CD14-positive monocyte (primary cell): ENCODE data around the gene TBC1D25. TPM values are rescaled to one million over a fixed set of nuclear protein-coding genes. Genes with fewer than 3 reads are reported as not detected.
"Not testable (repeated sequence)": the region's sequence is repeated elsewhere in the genome, so short reads cannot be mapped to it uniquely, and the experiment has no call there.

Source experiments
- DNase-seq, 3 donors: peaks; one replicate each; pipeline ENCODE4 v3.0.0-alpha.2; 2011 to 2022
- H2AFZ ChIP-seq: 2 replicates; pipeline ENCODE4 v1.6.0; 2012; ENCODE audit warnings: mild to moderate bottlenecking, low read depth, low read length, inconsistent platforms; ENCODE audit not compliant: insufficient read depth, poor library complexity, severe bottlenecking
- H3K27ac ChIP-seq, 2 donors: 1 replicate in 1 of 2; 2 replicates in 1 of 2; pipeline ENCODE4 v1.5.1; 2012 to 2013; ENCODE audit warnings: low read length in 2 of 2, control low read depth in 1 of 2, inconsistent platforms in 1 of 2, low read depth in 1 of 2, mild to moderate bottlenecking in 1 of 2
- H3K27me3 ChIP-seq, 2 donors: one replicate each; pipeline versions ENCODE4 v1.6.0 to v1.6.1; 2011 to 2013; ENCODE audit warnings: low read length in 2 of 2; ENCODE audit not compliant: control insufficient read depth in 2 of 2, insufficient read depth in 2 of 2
- H3K36me3 ChIP-seq, 2 donors: replicated peaks in 1 of 2; 1 replicate in 1 of 2; 2 replicates in 1 of 2; pipeline versions ENCODE4 v1.5.1 to v1.6.1; 2012 to 2013; ENCODE audit warnings: low read length in 2 of 2, control low read depth in 1 of 2, inconsistent platforms in 1 of 2, mild to moderate bottlenecking in 1 of 2; ENCODE audit not compliant: insufficient read depth in 2 of 2, control insufficient read depth in 1 of 2
- H3K4me1 ChIP-seq, 2 donors: 1 replicate in 1 of 2; 2 replicates in 1 of 2; pipeline versions ENCODE4 v1.5.1 to v1.6.1; 2012 to 2013; ENCODE audit warnings: low read length in 2 of 2, control low read depth in 1 of 2, inconsistent platforms in 1 of 2, mild to moderate bottlenecking in 1 of 2, moderate library complexity in 1 of 2; ENCODE audit not compliant: insufficient read depth in 2 of 2, control insufficient read depth in 1 of 2
- H3K4me2 ChIP-seq: replicated peaks from 2 replicates; pipeline ENCODE3; 2012; ENCODE audit warnings: low read length, moderate library complexity, mild to moderate bottlenecking; ENCODE audit not compliant: poor library complexity, severe bottlenecking; ENCODE audit errors: extremely low read depth
- H3K4me3 ChIP-seq, 3 experiments: fragments of 200-600 bp in 1 of 3; sonication (generic) in 1 of 3; replicated peaks in 1 of 3; 1 replicate in 2 of 3; 2 replicates in 1 of 3; pipeline ENCODE4 v1.5.1; 2011 to 2013; ENCODE audit warnings: low read length in 3 of 3, mild to moderate bottlenecking in 3 of 3, control low read depth in 2 of 3, low read depth in 2 of 3, inconsistent platforms in 1 of 3, moderate library complexity in 1 of 3
- H3K79me2 ChIP-seq: 2 replicates; pipeline ENCODE4 v1.6.0; 2012; ENCODE audit warnings: mild to moderate bottlenecking, control low read depth, inconsistent platforms, low read length, moderate library complexity; ENCODE audit not compliant: insufficient read depth
- H3K9ac ChIP-seq: 2 replicates; pipeline ENCODE4 v1.6.0; 2017; ENCODE audit warnings: low read length, mild to moderate bottlenecking; ENCODE audit not compliant: insufficient read depth, poor library complexity, severe bottlenecking
- H3K9me3 ChIP-seq, 2 donors: replicated peaks in 1 of 2; 1 replicate in 1 of 2; 2 replicates in 1 of 2; pipeline versions ENCODE4 v1.5.1 to v1.6.1; 2012 to 2013; ENCODE audit warnings: low read length in 2 of 2, control low read depth in 1 of 2; ENCODE audit not compliant: control insufficient read depth in 1 of 2, insufficient read depth in 1 of 2
- H4K20me1 ChIP-seq: 2 replicates; pipeline ENCODE4 v1.6.0; 2012; ENCODE audit warnings: mild to moderate bottlenecking, low read length, control low read depth, moderate library complexity; ENCODE audit not compliant: insufficient read depth
- H3K27ac Mint-ChIP-seq, 7 donors: one replicate each; pipeline ENCODE4 v1.8.0; 2020; ENCODE audit warnings: mild to moderate bottlenecking in 7 of 7, mixed read lengths in 7 of 7, moderate library complexity in 6 of 7, inconsistent platforms in 2 of 7
- H3K27me3 Mint-ChIP-seq, 3 donors: one replicate each; pipeline ENCODE4 v1.8.0; 2021 to 2022; ENCODE audit warnings: low read depth in 3 of 3, mild to moderate bottlenecking in 3 of 3, mixed read lengths in 3 of 3, moderate library complexity in 3 of 3, inconsistent platforms in 1 of 3
- H3K36me3 Mint-ChIP-seq, 2 donors: one replicate each; pipeline ENCODE4 v1.8.0; 2020; ENCODE audit warnings: mixed read lengths in 2 of 2, inconsistent platforms in 1 of 2, mild to moderate bottlenecking in 1 of 2
- H3K4me1 Mint-ChIP-seq: one replicate; pipeline ENCODE4 v1.8.0; 2020; ENCODE audit warnings: mild to moderate bottlenecking, mixed read lengths
- H3K4me3 Mint-ChIP-seq, 2 donors: one replicate each; pipeline ENCODE4 v1.8.0; 2020; ENCODE audit warnings: mild to moderate bottlenecking in 2 of 2, mixed read lengths in 2 of 2, moderate library complexity in 1 of 2
- H3K9me3 Mint-ChIP-seq, 7 donors: one replicate each; pipeline ENCODE4 v1.8.0; 2020 to 2022; ENCODE audit warnings: mixed read lengths in 7 of 7, mild to moderate bottlenecking in 6 of 7, moderate library complexity in 6 of 7, inconsistent platforms in 2 of 7
- WGBS: methylation state at CpG from one replicate; pipeline ENCODE4 v1.1.5; 2013; ENCODE audit warnings: missing lambda C conversion rate; ENCODE audit not compliant: insufficient coverage; 5-methylcytosine and 5-hydroxymethylcytosine counted together
- intact Hi-C, 2 donors: fragments of 100-400 bp; cut with micrococcal nuclease; formaldehyde crosslinking; loops; one replicate each; pipeline versions ENCODE4 v1.15.0 to v1.15.1; 2023
- polyA plus RNA-seq, 3 donors: library from polyadenylated mRNA; depleted of rRNA in 1 of 3; unstranded in 2 of 3; stranded (reverse) in 1 of 3; fragments of 300-500 nt in 2 of 3; fragments of >200 nt in 1 of 3; fragmentation: Illumina TruSeq in 2 of 3; gene quantifications; 1 replicate in 2 of 3; 2 replicates in 1 of 3; pipeline ENCODE4 v1.2.3, GENCODE V29; 2012 to 2021
- TF ChIP-seq, protein P1 (sequence below): fragments of 200-600 bp; IDR thresholded peaks from one replicate; pipeline ENCODE4 v1.8.0; 2022; ENCODE audit warnings: antibody characterized with exemption, mild to moderate bottlenecking

TBC1D25 gene
- polyA plus RNA-seq, 3 donors: 5.7 to 16.9 (median 6.6) TPM

DNA sequence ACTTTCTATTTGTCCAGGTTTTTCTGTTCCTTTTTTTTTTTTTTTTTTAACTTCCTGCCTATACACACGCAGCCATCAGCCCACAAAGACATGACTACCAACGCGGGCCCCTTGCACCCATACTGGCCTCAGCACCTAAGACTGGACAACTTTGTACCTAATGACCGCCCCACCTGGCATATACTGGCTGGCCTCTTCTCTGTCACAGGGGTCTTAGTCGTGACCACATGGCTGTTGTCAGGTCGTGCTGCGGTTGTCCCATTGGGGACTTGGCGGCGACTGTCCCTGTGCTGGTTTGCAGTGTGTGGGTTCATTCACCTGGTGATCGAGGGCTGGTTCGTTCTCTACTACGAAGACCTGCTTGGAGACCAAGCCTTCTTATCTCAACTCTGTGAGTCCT, 15.8 kb upstream of the TBC1D25 start:
- peaks cover 14 to 27% of the 10 kb centered on the region in 2 donors for H3K36me3 Mint-ChIP-seq
- no CpG with 5 or more reads among the region's 12 CpGs for WGBS
- Histone ChIP-seq H3K9me3 (no peaks in the 10 kb centered on the region), H3K36me3 (peaks cover 15 to 19% of the 10 kb centered on the region in 2 donors), H3K27ac (no peak overlapping the region), H3K79me2 (peaks cover 15% of the 10 kb centered on the region), H2AFZ (no peak overlapping the region), H3K4me3 (no peak overlapping the region), H3K9ac (no peak overlapping the region), H3K4me1 (peaks cover 13 to 22% of the 10 kb centered on the region in 2 donors), H3K4me2 (no peak overlapping the region), H4K20me1 (no peaks in the 10 kb centered on the region), H3K27me3 (no peaks in the 10 kb centered on the region)
- peak overlapping the region in 2 of 7 donors; percentile 60 to 76 for H3K27ac Mint-ChIP-seq
- no peak overlapping the region for H3K4me3 Mint-ChIP-seq
- peaks cover 0 to 13% (median 2%) of the 10 kb centered on the region in 7 donors for H3K9me3 Mint-ChIP-seq
- H3K27me3 Mint-ChIP-seq: peaks cover 0 to 2% (median 1%) of the 10 kb centered on the region in 3 donors
- TF ChIP-seq, protein P1, sequence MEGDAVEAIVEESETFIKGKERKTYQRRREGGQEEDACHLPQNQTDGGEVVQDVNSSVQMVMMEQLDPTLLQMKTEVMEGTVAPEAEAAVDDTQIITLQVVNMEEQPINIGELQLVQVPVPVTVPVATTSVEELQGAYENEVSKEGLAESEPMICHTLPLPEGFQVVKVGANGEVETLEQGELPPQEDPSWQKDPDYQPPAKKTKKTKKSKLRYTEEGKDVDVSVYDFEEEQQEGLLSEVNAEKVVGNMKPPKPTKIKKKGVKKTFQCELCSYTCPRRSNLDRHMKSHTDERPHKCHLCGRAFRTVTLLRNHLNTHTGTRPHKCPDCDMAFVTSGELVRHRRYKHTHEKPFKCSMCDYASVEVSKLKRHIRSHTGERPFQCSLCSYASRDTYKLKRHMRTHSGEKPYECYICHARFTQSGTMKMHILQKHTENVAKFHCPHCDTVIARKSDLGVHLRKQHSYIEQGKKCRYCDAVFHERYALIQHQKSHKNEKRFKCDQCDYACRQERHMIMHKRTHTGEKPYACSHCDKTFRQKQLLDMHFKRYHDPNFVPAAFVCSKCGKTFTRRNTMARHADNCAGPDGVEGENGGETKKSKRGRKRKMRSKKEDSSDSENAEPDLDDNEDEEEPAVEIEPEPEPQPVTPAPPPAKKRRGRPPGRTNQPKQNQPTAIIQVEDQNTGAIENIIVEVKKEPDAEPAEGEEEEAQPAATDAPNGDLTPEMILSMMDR: no peak
- DNase-seq: no peak
- intact Hi-C loops: no loop called here
- peaks cover 20% of the 10 kb centered on the region for H3K4me1 Mint-ChIP-seq

DNA sequence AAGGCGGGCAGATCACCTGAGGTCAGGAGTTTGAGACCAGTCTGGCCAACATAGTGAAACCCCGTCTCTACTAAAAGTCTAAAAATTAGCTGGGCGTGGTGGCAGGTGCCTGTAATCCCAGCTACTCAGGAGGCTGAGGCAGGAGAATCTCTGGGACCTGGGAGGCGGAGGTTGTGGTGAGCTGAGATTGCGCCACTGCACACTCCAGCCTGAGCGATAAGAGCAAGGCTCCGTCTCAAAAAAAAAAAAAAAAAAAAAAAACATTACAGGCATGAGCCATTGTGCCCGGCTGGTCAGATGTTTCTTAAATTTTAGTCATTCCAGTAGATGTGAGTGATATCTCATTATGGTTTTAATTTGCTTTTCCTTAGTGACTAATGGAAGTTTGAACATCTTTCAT, 13.7 kb upstream of the TBC1D25 start:
- Histone ChIP-seq H3K36me3 (peaks cover 15 to 21% of the 10 kb centered on the region in 2 donors), H3K79me2 (peaks cover 15% of the 10 kb centered on the region), H3K4me1 (peaks cover 13 to 22% of the 10 kb centered on the region in 2 donors)
- no CpG with 5 or more reads among the region's 8 CpGs for WGBS
- H3K4me3 Mint-ChIP-seq, H3K4me2 ChIP-seq, H3K27ac Mint-ChIP-seq, H3K9me3 ChIP-seq, H3K4me3 ChIP-seq, DNase-seq, H3K9ac ChIP-seq, H3K27ac ChIP-seq, H2AFZ ChIP-seq, H4K20me1 ChIP-seq, intact Hi-C loops, H3K27me3 Mint-ChIP-seq, H3K27me3 ChIP-seq: not testable (repeated sequence)
- H3K4me1 Mint-ChIP-seq: peaks cover 16% of the 10 kb centered on the region
- peaks cover 16 to 29% of the 10 kb centered on the region in 2 donors for H3K36me3 Mint-ChIP-seq
- peaks cover 0 to 15% (median 1%) of the 10 kb centered on the region in 7 donors for H3K9me3 Mint-ChIP-seq
